ENCODE data around the gene FASTKD3.
"Not testable (repeated sequence)": the region's sequence is repeated elsewhere in the genome, so short reads cannot be mapped to it uniquely, and the experiment has no call there.

The FASTKD3 gene, protein sequence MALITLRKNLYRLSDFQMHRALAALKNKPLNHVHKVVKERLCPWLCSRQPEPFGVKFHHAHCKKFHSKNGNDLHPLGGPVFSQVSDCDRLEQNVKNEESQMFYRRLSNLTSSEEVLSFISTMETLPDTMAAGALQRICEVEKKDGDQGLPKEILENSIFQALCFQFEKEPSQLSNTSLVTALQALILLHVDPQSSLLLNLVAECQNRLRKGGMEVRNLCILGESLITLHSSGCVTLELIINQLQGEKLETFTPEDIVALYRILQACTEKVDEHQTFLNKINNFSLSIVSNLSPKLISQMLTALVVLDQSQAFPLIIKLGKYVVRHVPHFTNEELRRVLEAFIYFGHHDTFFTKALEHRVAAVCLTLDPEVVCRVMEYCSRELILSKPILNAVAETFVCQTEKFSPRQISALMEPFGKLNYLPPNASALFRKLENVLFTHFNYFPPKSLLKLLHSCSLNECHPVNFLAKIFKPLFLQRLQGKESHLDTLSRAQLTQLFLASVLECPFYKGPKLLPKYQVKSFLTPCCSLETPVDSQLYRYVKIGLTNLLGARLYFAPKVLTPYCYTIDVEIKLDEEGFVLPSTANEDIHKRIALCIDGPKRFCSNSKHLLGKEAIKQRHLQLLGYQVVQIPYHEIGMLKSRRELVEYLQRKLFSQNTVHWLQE
- total RNA-seq = 13.4 to 18.9 (median 17.4) reads per million in 4 experiments

DNA sequence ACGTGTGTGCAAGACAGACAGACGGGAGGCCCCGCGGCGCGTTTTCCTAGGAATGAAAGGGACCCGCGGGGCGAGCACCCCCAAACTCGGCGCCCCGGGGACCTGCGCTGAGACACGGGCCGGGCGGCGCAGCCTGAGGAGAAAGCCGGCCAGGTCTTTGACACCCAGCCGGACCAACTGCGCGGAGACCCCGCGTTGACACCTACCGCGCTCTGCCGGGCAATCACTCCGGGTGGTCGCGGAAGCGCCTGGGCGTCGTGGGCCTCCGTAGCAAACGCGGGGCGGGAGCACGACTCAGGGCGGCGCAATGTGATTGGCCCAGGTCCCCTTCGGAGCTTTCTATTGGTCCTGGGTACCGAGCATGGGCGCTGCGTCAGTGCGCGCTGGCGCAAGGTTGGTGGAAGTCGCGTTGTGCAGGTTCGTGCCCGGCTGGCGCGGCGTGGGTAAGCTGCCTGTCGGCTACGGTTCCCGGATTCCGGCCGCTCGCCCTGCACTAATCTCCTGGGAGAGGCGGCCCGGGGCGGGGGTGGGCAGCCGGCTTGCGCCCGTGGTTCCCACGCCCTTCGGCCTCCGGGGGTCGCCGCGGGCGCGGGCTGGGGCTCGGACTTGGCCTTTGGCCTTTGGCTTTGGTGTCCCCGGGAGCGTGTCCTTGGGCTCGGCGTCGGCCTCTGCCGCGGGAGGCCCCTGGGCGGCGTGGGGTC is at the start of gene FASTKD3, which contains the start of gene MTRR:
Gene FASTKD3 (minus strand): TSS at position 259 of the 701 bp plus-strand sequence. CDS start 948 bp downstream, outside the sequence.
Gene MTRR (plus strand): TSS at position 376 of the 701 bp plus-strand sequence. CDS start 1,647 bp downstream, outside the sequence.
- peak; percentile 82 for DNase-seq

DNA sequence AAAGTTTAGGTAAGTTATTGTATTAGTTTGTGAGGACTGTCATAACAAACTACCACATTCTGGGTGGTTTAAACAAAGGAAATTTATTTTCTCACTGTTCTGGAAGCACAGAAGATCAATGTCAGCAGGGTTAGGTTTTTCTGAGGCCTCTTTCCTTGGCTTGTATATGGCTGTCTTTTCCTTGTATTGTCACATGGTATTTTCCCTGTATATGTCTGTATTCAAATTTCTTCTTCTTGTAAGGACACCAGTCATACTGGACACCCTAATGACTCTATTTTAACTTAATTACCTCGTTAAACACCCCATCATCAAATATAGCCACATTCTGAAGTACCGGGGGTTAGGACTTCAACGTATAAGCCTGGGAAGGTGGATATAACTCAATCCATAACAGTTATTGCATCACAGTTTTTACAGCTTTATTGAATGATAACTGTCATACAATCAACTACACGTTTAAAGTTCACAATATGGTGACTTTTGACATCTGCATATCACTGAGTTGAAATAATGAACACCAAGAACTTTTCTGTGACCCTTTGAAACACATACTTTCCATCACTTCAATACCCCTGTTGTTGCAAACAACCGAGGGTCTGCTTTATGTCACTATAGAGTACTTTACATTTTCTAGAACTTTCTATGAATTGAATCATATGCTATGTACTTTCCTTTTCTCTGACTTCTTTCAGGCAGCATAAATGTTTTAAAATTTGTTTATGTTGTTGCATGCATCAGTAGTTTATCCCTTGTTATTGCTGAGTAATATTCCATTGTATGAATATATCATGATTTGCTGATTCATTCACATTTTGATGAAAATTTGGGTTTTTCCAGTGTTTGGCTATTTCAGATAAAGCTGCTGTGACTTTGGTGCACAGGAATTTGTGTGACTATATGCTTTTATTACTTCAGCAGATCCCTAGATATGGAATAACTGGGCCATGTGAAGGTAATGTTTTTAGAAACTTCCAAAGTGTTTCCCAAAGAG is 48.6 kb upstream of the FASTKD3 start:
- DNase-seq = no peak

GRCh38 chr5:7916171-7916804 is 47.5 kb upstream of the FASTKD3 start:
- no peak for DNase-seq

- DNase-seq = not testable (repeated sequence)
These were observed 42.6 kb upstream of the FASTKD3 start for GRCh38 chr5:7911429-7911771.

GRCh38 chr5:7910738-7911428 is 42.1 kb upstream of the FASTKD3 start:
- no peak for DNase-seq

DNA sequence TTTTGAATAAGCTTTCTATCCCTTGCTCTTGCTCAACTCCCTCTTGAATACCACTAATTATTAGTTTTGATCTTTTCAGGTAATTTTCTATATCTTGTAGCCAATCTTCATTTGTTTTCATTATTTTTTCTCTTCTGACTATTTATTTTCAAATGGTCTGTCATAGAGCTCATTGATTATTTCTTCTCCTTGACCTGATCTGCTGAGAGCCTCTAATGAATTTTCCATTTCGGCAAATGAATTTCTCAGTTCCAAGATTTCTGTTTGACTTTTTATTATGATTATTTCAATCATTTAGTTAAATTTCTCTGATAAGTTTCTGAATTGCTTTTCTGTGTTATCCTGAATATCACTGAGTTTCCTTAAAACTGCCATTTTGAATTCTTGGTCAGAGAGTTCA is 39.5 kb upstream of the FASTKD3 start:
- no peak for DNase-seq

- no peak for DNase-seq
These were observed 38.8 kb upstream of the FASTKD3 start for GRCh38 chr5:7907612-7908011.

DNA sequence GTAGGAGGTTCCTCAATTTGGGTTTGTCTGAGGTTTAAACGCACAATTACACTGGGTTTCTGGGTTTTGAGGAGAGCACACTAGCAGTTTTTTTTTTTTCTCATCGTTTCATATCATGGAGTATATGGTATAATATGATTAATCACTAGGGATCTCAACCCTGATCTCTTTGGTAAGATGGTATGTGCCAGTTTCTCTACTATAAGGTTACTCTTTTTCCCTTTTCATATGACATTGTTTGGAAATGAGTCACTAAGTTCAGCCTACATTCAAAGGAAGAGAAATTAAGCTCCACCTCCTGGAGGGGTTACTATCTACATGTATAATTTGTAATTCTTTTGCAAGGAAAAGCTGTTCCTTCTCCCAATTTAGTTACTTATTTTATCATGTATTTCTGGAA is 35.3 kb upstream of the FASTKD3 start:
- no peak for DNase-seq

- DNase-seq = no peak
These were observed 34.1 kb upstream of the FASTKD3 start for GRCh38 chr5:7902666-7903625.

GRCh38 chr5:7902201-7902600 is 33.4 kb upstream of the FASTKD3 start:
- no peak for DNase-seq

- no peak for DNase-seq
These were observed 28.3 kb upstream of the FASTKD3 start for GRCh38 chr5:7897014-7897600.

DNA sequence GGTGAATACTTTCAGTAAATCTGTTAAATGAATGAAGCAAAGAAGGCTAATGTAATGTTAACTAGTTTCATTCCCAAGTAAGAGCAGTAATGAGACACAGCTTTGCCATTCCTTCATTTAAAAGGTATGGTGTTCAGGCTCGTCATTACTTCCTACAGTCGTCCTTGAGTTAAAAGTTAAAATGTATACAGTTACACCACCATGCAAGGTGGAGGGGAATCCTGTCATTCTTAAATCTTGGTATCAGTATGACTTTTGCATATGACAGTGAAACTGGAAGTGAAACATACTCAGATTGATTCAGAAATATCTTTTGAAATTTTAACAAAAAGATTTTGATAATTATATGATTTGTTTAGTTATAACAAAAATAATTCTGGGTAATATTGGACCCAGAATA is 26.0 kb upstream of the FASTKD3 start:
- no peak for DNase-seq

DNA sequence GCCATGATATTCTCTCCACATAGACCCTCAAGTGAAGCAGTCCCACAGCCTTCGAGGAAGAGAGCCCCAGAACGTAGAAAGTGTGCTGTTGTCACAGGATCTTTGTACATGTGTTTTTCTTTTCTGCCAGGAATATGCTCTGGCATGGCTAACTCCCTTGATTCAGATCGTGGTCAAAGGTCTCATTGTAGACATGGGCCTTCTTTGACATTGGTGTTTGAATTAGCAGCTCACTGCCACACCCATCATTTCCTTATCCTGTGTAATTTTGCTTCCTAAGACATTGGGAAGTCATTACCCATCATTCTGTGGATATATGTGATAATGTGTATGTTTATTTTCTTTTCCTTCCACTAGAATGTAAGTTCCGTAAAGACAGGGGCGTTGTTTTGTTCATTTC is 25.6 kb upstream of the FASTKD3 start:
- no peak for DNase-seq

DNA sequence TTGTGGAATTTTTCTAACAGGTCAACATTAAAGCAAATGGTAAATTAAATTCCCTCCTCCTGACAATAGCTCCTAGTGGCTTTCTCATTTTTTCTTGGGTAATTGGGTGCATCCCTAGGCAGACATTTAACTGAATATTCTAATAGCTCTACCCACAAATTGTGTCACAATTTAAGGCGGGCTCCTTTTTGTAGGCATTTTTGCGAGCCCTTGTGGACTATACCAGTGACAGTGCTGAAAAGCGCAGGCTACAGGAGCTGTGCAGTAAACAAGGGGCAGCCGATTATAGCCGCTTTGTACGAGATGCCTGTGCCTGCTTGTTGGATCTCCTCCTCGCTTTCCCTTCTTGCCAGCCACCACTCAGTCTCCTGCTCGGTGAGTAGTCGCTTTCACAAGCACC is 20.1 kb upstream of the FASTKD3 start:
- DNase-seq = no peak

GRCh38 chr5:7886849-7887475 is 18.1 kb upstream of the FASTKD3 start:
- DNase-seq = no peak

- no peak for DNase-seq
These were observed 15.8 kb upstream of the FASTKD3 start for GRCh38 chr5:7884491-7885267.

DNA sequence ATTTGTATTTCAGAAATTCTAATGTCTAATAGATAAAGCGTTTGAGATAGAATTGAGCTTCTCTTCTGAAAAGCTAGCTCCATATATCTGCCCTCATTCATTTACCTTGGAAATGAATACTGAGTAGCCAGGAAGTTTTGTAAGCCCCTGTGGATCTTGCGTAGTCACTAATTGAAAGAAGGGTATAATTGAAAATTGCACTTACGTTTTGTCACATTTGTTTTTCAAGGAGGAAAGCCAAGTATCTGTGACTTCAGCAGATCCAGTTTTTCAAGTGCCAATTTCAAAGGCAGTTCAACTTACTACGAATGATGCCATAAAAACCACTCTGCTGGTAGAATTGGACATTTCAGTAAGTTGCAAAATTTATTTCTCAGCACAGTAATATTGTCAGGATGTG is 14.1 kb upstream of the FASTKD3 start:
- no peak for DNase-seq

DNA sequence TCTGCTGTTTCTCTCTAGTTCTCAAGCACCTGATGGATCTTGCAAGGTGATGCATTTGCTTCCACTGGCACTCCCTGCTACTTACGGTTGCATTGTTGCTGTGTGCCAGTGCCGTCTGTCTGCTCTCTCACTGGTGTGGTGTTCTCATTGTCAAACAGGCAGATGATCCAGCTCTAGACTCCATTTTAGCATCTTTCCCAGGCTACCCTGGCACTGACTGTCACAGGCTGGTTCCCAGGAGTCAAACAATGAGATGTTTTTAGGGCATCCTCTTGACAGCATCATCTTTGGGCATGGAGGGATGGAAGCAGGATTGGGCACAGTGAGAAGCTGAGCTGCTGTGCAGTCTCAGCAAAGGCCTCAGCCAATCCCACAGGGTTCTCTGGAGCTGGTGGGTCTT is 13.0 kb upstream of the FASTKD3 start:
- no peak for DNase-seq
